Mesodermal cell (in vitro differentiated cells): ENCODE results near the gene PDZRN3.

ENCODE experiments used
- H3K27ac ChIP-seq: 2 replicates; pipeline ENCODE4 v1.7.0; 2013; ENCODE audit warnings: mild to moderate bottlenecking, low read depth, low read length, moderate library complexity; ENCODE audit not compliant: severe bottlenecking
- H3K36me3 ChIP-seq: 2 replicates; pipeline ENCODE4 v1.7.1; 2013; ENCODE audit warnings: mild to moderate bottlenecking, low read length, moderate library complexity; ENCODE audit not compliant: control insufficient read depth, insufficient read depth
- H3K4me1 ChIP-seq: one replicate; pipeline ENCODE4 v1.7.1; 2013; ENCODE audit warnings: mild to moderate bottlenecking, low read length; ENCODE audit not compliant: insufficient read depth, control insufficient read depth, poor library complexity, severe bottlenecking
- H3K4me3 ChIP-seq: 2 replicates; pipeline ENCODE4 v1.7.0; 2013; ENCODE audit warnings: low read length, control low read depth, mild to moderate bottlenecking; ENCODE audit not compliant: insufficient read depth, poor library complexity, severe bottlenecking; ENCODE audit errors: extremely low read depth
- H3K9me3 ChIP-seq: 2 replicates; pipeline ENCODE4 v1.7.1; 2013; ENCODE audit warnings: mild to moderate bottlenecking, low read length, moderate library complexity; ENCODE audit not compliant: control insufficient read depth
- WGBS, 2 experiments: methylation state at CpG; one replicate each; pipeline ENCODE4 v1.1.5; 2013; ENCODE audit warnings: missing lambda C conversion rate in 2 of 2; ENCODE audit not compliant: insufficient coverage in 2 of 2; 5-methylcytosine and 5-hydroxymethylcytosine counted together

The PDZRN3 gene

DNA sequence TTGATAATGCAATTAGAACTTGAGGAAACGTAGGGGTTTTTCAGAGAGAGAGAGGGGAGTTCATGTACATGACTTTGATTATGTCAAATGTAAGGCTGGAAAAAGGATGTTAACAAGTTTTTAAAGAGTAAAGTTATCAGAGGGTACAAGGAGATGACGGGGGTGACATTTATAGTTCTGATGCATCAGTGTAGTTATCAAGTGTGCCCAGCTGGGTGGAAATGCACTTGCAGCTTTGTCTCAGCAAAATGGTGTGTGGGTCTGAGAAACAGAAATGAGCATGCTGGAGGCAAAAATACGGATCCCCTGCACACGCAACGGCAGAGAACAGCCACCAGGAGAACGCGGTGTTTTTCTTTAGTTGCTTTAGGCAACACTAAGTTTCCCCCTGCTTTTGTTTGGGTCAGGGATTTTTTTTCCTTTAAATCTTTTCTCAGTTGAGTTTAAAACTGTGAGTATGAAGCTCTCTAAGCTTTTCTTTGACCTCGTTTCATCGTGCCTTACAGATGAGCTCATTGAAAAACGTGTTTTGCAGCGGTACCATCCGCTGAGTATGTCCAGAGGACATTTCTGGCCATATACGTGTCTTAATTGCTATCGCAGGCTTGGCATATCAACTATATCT lies 205.4 kb downstream of the PDZRN3 start:
- no peak overlapping the region for H3K4me3 ChIP-seq
- H3K4me1 ChIP-seq, result no peaks in the 10 kb centered on the region
- no peak overlapping the region for H3K27ac ChIP-seq
- no peaks in the 10 kb centered on the region for H3K36me3 ChIP-seq
- WGBS, 2 experiments, result 86 to 88% methylated on average over 12 to 13 of the region's 14 CpGs
- peaks cover 4% of the 10 kb centered on the region for H3K9me3 ChIP-seq

DNA sequence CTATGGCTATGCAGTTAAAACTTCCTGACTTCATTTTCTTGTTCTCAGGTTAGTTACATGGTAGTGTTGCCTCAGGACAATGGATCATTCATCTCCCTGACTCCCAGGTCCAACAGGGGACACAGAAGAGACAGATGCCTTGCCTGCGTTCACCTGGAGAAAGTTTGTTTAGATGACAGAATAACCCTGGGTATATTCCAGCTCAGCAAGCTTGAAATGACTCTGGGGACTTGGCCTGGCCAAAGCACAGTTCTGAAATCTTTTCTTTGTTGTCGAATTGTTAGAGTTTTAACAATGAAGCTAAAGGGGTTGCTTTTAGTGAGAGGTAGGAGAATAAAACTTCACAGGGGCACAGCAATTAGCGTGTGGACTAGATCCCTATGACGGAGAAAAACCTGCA lies 206.1 kb downstream of the PDZRN3 start:
- H3K4me3 ChIP-seq, result no peak overlapping the region
- 86 to 93% methylated on average over 3 to 4 of the region's 4 CpGs for WGBS, 2 experiments
- no peaks in the 10 kb centered on the region for H3K36me3 ChIP-seq
- H3K4me1 ChIP-seq, result no peaks in the 10 kb centered on the region
- no peak overlapping the region for H3K27ac ChIP-seq
- peaks cover 4% of the 10 kb centered on the region for H3K9me3 ChIP-seq

DNA sequence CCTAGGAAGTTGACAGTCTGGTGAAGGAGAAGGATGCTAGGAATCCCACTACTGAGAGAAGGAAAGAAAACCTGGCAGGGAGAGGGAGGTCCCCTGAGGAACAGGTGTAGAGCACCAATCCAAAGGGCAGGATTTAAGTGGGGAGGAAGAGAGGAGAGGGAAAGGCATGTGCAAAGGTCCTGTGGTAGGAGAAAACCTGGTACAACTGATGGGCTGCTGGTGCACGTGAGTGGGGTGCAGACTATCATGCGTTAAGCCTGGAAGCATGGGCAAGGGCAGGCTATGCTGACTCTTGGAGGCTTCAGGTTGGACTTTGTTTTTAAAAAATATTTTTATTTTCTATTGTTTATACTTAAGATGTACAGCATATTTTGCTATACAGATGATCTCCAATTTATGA lies 209.6 kb downstream of the PDZRN3 start:
- Histone ChIP-seq H3K36me3 (no peaks in the 10 kb centered on the region), H3K9me3 (no peaks in the 10 kb centered on the region), H3K4me3 (no peak overlapping the region), H3K27ac (no peak overlapping the region), H3K4me1 (no peaks in the 10 kb centered on the region)
- 100% methylated on average over 1 to 2 of the region's 2 CpGs for WGBS, 2 experiments

DNA sequence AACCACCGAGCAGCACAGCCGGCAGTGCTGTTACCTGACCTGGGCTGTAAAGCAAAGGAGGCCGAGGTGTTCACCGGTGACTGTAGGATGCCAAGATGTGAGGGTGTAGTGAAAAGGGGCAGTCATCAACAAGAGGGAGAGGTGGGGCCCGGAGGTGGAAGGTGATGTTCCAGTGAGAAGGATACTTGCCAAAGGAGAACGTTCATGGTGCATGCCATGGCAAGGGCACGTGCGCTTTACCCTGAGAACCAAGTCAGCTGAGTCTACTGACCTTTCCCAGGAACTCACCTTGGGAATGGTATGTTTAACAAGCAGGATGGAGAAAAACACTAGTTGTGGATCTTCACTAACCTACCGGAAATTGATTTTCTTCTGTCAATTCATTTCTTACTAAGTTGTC lies 211.1 kb downstream of the PDZRN3 start:
- Histone ChIP-seq H3K36me3 (no peaks in the 10 kb centered on the region), H3K27ac (no peak overlapping the region), H3K4me1 (no peaks in the 10 kb centered on the region), H3K9me3 (no peaks in the 10 kb centered on the region), H3K4me3 (no peak overlapping the region)
- WGBS, 2 experiments, result 92 to 98% methylated on average over 8 to 9 of the region's 9 CpGs

DNA sequence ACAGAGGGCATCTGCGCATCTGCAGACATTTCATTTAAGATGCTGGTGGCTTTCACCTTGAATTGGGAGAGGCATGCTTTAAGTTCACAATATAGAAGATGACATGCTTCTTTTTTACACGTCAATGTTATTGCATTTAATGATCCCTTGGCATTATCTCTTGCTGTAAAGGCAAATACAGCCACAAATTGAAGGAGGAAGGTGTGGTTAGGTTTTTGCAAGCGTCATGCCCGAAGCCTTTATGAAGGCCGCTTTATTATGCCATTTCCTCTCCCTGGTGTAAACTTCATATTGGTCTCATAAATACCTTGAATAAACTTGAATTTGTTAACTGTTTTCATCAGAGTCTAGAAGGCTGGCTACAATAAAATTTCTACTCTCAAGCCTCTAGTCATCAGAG lies 212.7 kb downstream of the PDZRN3 start:
- no peaks in the 10 kb centered on the region for H3K9me3 ChIP-seq
- no peaks in the 10 kb centered on the region for H3K36me3 ChIP-seq
- whole genome bisulfite sequencing, 2 experiments, result 80 to 100% methylated on average over 1 to 2 of the region's 5 CpGs
- H3K27ac ChIP-seq, result no peak overlapping the region
- no peak overlapping the region for H3K4me3 ChIP-seq
- no peaks in the 10 kb centered on the region for H3K4me1 ChIP-seq

DNA sequence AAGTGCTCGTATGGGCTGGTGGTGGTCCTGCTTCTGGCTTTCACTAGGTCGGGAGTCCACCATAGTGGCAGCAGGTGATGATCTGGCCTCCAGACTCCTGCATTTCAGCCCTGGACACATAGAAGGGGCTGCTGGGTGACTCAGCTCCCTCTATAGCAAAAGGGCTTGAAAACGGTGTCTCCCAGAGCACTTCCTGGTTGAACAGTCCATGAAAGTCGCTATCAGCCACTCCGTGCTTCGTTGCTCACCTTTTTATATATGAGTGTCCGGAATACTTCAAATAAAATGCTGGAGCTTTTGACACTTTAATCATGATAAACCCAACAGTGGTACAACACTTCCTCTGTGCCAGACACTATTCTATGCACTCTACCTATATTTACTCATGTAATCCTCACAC lies 213.2 kb downstream of the PDZRN3 start:
- Histone ChIP-seq H3K9me3 (no peaks in the 10 kb centered on the region), H3K36me3 (no peaks in the 10 kb centered on the region), H3K4me1 (no peaks in the 10 kb centered on the region), H3K27ac (no peak overlapping the region), H3K4me3 (no peak overlapping the region)
- 87 to 91% methylated on average over 7 of the region's 7 CpGs for WGBS, 2 experiments

DNA sequence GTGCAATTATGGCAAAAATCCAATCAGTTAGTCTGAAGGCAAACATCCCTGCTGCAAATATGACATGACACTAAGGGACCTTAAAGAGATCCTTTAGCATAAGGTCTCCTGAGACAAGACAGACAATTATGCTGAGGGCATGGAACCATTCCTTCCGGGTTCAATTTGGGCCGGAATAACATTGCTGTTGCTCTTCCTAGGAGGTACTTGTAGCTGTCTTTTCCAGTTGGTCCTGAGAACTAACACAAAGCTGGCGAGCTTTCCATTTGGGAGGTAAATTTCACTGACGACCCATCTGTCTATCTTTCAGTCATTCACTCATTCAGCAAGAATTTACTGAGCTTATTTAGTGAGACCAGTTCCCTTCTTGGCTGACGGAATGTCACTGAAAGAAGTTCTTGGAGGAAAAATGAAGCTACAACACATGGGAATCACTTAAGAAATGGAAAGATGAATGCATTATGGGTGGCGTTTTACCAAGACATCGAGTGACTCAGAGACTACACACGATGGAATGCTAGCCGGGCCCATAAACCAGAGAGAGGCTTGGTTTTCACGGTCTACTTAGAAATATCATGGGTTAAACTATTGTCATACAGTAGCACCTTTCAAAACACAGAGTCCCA lies 215.5 kb downstream of the PDZRN3 start:
- 100% methylated on average over 7 to 8 of the region's 10 CpGs for WGBS, 2 experiments
- Histone ChIP-seq H3K4me1 (no peaks in the 10 kb centered on the region), H3K27ac (no peak overlapping the region), H3K4me3 (no peak overlapping the region), H3K36me3 (no peaks in the 10 kb centered on the region), H3K9me3 (no peaks in the 10 kb centered on the region)

DNA sequence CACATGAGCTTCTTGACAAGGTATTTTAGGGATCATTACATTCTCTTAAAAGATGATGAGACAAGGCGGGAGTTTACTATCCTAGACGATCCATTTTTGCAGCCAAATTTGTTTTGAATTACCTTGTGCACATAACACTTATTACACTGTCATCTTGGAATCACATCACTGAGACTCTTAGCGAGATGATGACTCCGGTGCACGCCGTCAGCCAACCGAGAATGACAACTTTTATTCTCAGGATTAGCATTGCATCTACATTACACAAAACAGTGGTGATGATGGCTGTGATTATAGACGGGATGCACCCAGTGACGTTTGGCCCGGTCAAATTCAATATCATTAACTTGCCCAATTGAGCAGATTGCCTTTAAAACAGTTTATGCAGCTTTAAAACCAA lies 216.1 kb downstream of the PDZRN3 start:
- 100% methylated on average over 1 to 2 of the region's 10 CpGs for WGBS, 2 experiments
- Histone ChIP-seq H3K4me3 (no peak overlapping the region), H3K4me1 (no peaks in the 10 kb centered on the region), H3K36me3 (no peaks in the 10 kb centered on the region), H3K9me3 (no peaks in the 10 kb centered on the region), H3K27ac (no peak overlapping the region)

DNA sequence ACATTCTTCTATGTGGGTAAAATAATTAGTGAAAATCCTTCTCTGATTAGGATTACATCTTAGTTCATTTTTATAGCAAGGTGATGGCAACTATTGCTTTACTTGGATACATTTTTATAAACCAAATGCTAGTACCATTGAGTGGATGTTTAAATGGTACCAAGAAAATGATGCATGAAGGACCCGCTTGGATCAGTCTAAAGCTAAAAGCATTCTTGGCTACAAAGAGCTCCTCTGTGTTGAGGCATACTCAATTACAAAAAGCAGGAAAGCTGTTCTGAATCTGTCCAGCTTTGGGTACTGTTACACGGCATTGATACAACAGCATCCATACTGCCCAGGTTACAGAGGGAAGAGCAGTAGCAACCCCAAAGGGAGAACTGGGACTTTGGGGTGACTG lies 217.2 kb downstream of the PDZRN3 start:
- Histone ChIP-seq H3K36me3 (no peaks in the 10 kb centered on the region), H3K4me3 (no peak overlapping the region), H3K27ac (no peak overlapping the region), H3K9me3 (no peaks in the 10 kb centered on the region), H3K4me1 (no peaks in the 10 kb centered on the region)
- WGBS, 2 experiments, result 90 to 100% methylated on average over 1 to 2 of the region's 2 CpGs

DNA sequence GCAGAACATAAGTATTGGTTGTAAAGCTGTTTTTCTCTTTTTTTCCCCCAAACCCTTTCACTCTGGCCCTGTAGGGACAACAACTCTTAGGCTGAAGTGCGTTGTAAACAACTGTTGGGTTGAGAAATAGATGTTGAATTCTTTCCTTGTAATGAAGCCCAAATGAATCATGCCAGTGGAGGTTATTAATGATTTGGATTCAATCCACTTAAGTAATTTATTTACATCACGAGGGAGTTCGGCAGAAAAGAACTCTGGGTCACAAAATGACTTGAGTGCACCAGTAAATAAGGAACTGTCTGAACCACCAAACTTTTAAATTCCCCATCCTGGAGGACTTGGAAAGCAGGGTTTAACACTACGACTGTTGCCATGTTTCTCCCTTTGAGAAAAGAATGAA lies 218.9 kb downstream of the PDZRN3 start:
- no peaks in the 10 kb centered on the region for H3K4me1 ChIP-seq
- 83% methylated on average over 2 of the region's 4 CpGs; no CpG with 5 or more reads in 1 of the 2 experiments for WGBS, 2 experiments
- H3K4me3 ChIP-seq, result no peak overlapping the region
- no peaks in the 10 kb centered on the region for H3K9me3 ChIP-seq
- H3K27ac ChIP-seq, result no peak overlapping the region
- no peaks in the 10 kb centered on the region for H3K36me3 ChIP-seq

DNA sequence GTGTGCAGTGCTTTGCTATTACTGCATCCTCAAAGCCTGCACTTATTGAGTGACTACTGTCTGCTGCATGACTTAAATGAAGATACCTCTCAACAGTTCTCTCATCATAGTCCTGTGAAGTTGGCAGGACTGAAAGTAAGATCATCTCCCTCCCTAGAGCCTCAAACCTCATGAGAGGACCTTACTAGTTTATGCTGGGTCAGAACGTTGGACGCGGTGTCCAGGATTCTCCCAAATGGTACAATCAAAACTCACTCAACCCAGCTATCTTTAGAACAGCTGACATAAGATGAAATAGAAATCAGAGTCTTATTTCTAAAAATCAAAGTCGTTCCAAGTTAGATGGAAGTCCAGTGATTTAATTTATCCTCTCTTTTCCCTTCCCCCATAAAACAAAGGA lies 219.7 kb downstream of the PDZRN3 start:
- Histone ChIP-seq H3K9me3 (no peaks in the 10 kb centered on the region), H3K27ac (no peak overlapping the region), H3K4me3 (no peak overlapping the region), H3K4me1 (no peaks in the 10 kb centered on the region), H3K36me3 (no peaks in the 10 kb centered on the region)
- WGBS, 2 experiments, result no CpG with 5 or more reads among the region's 4 CpGs
